Esophagus squamous epithelium (tissue), 5 donors: Measurements from ENCODE around the gene CRADD. TPM values are rescaled to one million over a fixed set of nuclear protein-coding genes. Genes with fewer than 3 reads are reported as not detected.

Experiments used
- DNase-seq: peaks from one replicate; lab custom pipeline; 2025; lab: John Stamatoyannopoulos, UW
- H3K27ac ChIP-seq, 4 donors: fragments of 200-600 bp; sonication (generic); one replicate each; pipeline ENCODE4 v1.5.1; 2016 to 2019; ENCODE audit warnings: mild to moderate bottlenecking in 1 of 4
- H3K27me3 ChIP-seq, 4 donors: fragments of 200-600 bp; sonication (generic); 1 replicate in 3 of 4; 2 replicates in 1 of 4; pipeline versions ENCODE4 v1.5.1 to v1.6.0; 2017 to 2021; ENCODE audit warnings: antibody characterized with exemption in 1 of 4
- H3K36me3 ChIP-seq, 3 donors: fragments of 200-600 bp; sonication (generic); one replicate each; pipeline ENCODE4 v1.5.1; 2016 to 2019
- H3K4me1 ChIP-seq, 3 donors: fragments of 200-600 bp; sonication (generic); one replicate each; pipeline ENCODE4 v1.5.1; 2017 to 2019
- H3K4me3 ChIP-seq, 4 donors: fragments of 200-600 bp; sonication (generic); 1 replicate in 3 of 4; 2 replicates in 1 of 4; pipeline ENCODE4 v1.5.1; 2016 to 2019; ENCODE audit warnings: mild to moderate bottlenecking in 2 of 4, moderate library complexity in 1 of 4
- H3K9me3 ChIP-seq, 3 donors: fragments of 200-600 bp; sonication (generic); one replicate each; pipeline ENCODE4 v1.5.1; 2016 to 2019
- POLR2A ChIP-seq, 4 donors: fragments of 450-650 bp; IDR thresholded peaks; one replicate each; pipeline ENCODE4 v1.6.1; 2017; ENCODE audit warnings: antibody characterized with exemption in 4 of 4, mild to moderate bottlenecking in 4 of 4, moderate library complexity in 3 of 4
- WGBS, 2 donors: methylation state at CpG; one replicate each; pipeline ENCODE4 v1.1.5; 2018; 5-methylcytosine and 5-hydroxymethylcytosine counted together
- intact Hi-C: fragments of 100-400 bp; cut with DNase I; formaldehyde crosslinking; loops from one replicate; pipeline ENCODE4 v1.15.0; 2022
- small RNA-seq, 4 donors: library from RNA; depleted of rRNA; stranded (forward); fragments of <200 nt; gene quantifications; one replicate each; pipeline ENCODE3, GENCODE V24; 2016
- total RNA-seq, 4 donors: library from RNA; depleted of rRNA; stranded (reverse); fragments of >200 nt; gene quantifications; one replicate each; pipeline ENCODE4 v1.1.0, GENCODE V29; 2016
- TF ChIP-seq, protein P1 (sequence below), 6 experiments: fragments of 450-650 bp in 4 of 6; fragments of 200-600 bp in 2 of 6; sonication (generic) in 2 of 6; IDR thresholded peaks; one replicate each; pipeline ENCODE4 v1.5.1; 2016 to 2019; ENCODE audit warnings: antibody characterized with exemption in 6 of 6, mild to moderate bottlenecking in 4 of 6, moderate library complexity in 4 of 6
- donor health status: DM: yes; HTN: yes; CAD: no.

The CRADD gene
- total RNA-seq, 4 donors from 2014 or later: 20.2 to 22.9 (median 21.7) TPM

DNA sequence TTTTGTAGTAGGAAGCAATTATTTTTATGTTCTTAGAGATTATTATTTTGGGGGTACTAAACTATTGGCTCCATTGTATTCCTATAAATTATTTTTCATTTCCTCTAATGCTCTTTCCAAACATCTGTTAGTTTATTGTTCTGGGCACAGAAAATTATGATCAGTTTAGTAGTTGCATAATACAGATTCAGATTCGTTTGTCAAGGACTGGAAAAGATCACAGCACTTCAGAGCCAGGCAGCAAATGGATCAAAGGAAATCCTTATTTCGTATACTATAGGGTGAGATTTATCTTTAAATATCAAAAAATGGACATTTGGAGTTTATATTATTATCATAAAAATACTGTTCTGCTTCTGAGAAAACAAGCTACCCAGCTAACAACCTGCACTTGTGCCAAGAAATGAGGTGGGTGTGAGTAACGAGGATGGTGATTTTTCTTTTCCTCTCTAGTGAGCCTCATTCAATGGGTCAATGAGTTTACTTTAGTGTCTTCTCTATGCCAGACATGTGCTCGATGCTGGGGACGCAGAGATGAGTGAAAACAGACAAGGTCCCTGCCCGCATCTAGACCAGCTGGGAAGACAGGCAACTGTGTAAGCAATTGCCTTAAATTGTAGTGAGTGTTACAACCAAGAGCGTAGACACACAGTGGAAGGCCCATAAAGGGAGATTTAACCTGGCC is 262.6 kb downstream of the CRADD start:
- Histone ChIP-seq H3K27me3 (no peaks in the 10 kb centered on the region), H3K27ac (no peak overlapping the region), H3K36me3 (no peaks in the 10 kb centered on the region), H3K4me3 (no peak overlapping the region), H3K4me1 (no peaks in the 10 kb centered on the region), H3K9me3 (peaks cover 0 to 15% (median 14%) of the 10 kb centered on the region in 3 donors)
- intact Hi-C loops: no loop called here
- WGBS, 2 donors: 64 to 79% methylated on average over 7 of the region's 7 CpGs
- no peak for DNase-seq
- no peak for TF ChIP-seq POLR2A (IDR thresholded peaks at IDR 0.05)
- TF ChIP-seq, protein P1, sequence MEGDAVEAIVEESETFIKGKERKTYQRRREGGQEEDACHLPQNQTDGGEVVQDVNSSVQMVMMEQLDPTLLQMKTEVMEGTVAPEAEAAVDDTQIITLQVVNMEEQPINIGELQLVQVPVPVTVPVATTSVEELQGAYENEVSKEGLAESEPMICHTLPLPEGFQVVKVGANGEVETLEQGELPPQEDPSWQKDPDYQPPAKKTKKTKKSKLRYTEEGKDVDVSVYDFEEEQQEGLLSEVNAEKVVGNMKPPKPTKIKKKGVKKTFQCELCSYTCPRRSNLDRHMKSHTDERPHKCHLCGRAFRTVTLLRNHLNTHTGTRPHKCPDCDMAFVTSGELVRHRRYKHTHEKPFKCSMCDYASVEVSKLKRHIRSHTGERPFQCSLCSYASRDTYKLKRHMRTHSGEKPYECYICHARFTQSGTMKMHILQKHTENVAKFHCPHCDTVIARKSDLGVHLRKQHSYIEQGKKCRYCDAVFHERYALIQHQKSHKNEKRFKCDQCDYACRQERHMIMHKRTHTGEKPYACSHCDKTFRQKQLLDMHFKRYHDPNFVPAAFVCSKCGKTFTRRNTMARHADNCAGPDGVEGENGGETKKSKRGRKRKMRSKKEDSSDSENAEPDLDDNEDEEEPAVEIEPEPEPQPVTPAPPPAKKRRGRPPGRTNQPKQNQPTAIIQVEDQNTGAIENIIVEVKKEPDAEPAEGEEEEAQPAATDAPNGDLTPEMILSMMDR (IDR thresholded peaks at IDR 0.05): no peak

DNA sequence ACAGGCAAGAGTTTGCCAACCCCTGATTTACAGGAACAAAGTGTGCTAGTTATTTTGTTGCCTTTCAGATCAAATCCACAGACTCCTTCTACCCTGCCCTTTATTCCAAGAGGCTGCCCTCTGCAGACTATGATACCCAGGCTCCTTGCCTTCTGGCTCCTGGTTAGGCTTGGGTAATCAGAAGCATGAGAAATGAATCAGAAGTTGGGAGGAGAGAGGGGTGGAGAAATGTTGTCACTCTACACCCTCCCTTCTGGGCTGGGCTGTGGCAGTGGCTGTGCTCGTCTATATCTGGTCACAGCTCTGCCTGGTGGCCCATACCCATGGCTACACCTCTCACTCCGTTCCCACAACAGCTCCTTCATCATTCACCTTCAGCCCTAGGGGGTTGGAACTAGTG is 266.6 kb downstream of the CRADD start:
- Histone ChIP-seq H3K36me3 (no peaks in the 10 kb centered on the region), H3K27me3 (no peaks in the 10 kb centered on the region), H3K4me1 (no peaks in the 10 kb centered on the region), H3K27ac (no peak overlapping the region), H3K4me3 (no peak overlapping the region), H3K9me3 (no peaks in the 10 kb centered on the region)
- 58 to 69% methylated on average over 2 of the region's 2 CpGs for WGBS, 2 donors
- intact Hi-C loops: no loop called here
- no peak for DNase-seq
- TF ChIP-seq POLR2A (IDR thresholded peaks at IDR 0.05): no peak
- TF ChIP-seq, protein P1 (IDR thresholded peaks at IDR 0.05): no peak

DNA sequence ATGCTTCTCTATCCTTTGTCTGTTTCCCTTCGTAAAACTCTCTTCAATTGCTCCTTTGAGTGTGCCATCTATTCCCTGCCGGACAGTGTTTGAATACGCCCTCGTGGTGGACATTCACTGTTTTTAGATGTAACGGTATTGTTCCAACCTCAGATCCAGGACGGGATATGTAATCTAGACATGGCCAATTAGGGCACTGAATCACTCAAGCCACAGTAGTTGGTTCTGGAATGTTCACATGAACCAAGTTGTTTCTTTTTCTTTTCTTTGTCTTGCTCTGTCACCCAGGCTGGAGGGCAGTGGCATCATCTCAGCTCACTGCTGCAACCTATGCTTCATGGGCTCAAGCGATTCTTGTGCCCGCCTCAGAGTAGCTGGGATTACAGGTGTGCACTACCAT is 267.0 kb downstream of the CRADD start:
- TF ChIP-seq POLR2A (IDR thresholded peaks at IDR 0.05): no peak
- TF ChIP-seq, protein P1 (IDR thresholded peaks at IDR 0.05): no peak
- Histone ChIP-seq H3K27ac (no peak overlapping the region), H3K9me3 (no peaks in the 10 kb centered on the region), H3K4me1 (no peaks in the 10 kb centered on the region), H3K27me3 (no peaks in the 10 kb centered on the region), H3K4me3 (no peak overlapping the region), H3K36me3 (no peaks in the 10 kb centered on the region)
- DNase-seq: no peak
- 70 to 91% methylated on average over 8 of the region's 8 CpGs for WGBS, 2 donors
- intact Hi-C loops: no loop called here

Small RNAs within 50 kb of the gene (small RNA-seq; reads per million reads assigned to genes)
- gene RN7SL630P: 0 reads per million in 4 donors

Other genes with a start within 250 kb of the CRADD start
- gene UBE2N, start 235.4 kb upstream of the CRADD start, total RNA-seq: 10 to 100 TPM; 32.6 to 52.8 (median 43.3) TPM
- 10 to 100 TPM; 22.9 to 59.9 (median 43.4) TPM for gene MRPL42, start 209.9 kb upstream of the CRADD start, total RNA-seq
- gene SOCS2, start 104.7 kb upstream of the CRADD start, total RNA-seq: 10 to 100 TPM in 2 of 4 donors, 1 to 10 TPM in 2; 3.4 to 18.5 (median 9.8) TPM